GM10248 (cell line): ENCODE results near the gene ZCCHC14.

Experiments
- CTCF ChIA-PET: fragments of 300-600 bp; sonication (Branson Sonifier 250); formaldehyde crosslinking; extraction: SDS; loops from one replicate; lab custom pipeline; 2021; ENCODE audit warnings: antibody characterized with exemption; lab: Yijun Ruan, JAX
- POLR2A ChIA-PET: fragments of 350-650 bp; sonication (Branson Sonifier 250); formaldehyde crosslinking; extraction: SDS; loops from one replicate; lab custom pipeline; 2020; ENCODE audit warnings: antibody characterized with exemption; lab: Yijun Ruan, JAX
- DNase-seq: peaks from one replicate; pipeline ENCODE4 v3.0.0; 2012; ENCODE audit errors: extremely low spot score
- TF ChIP-seq, protein P1 (sequence below): IDR thresholded peaks from 2 replicates; pipeline ENCODE4 v1.5.1; 2012; ENCODE audit warnings: mild to moderate bottlenecking, low read depth; ENCODE audit errors: extremely low read depth, missing control alignments, control extremely low read depth

ZCCHC14 gene

DNA sequence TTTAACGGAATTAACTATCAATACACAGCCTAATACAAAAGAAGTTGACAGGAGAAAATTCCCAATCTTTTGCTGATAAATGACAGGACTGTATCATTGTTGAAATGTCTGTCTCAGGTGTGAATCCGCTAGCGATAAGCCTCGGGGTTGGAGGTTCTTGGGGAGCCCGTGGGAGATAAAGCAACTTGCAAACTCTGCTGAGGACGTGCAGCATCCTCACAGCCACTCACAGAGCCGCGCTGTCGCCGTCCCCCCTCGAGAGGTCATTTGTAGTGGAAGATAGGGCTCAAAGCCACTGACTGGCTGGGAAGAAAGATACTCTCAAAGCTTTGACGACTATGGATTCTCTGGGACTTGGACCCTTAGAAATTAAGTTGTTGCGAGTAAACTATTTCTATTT is 83.7 kb downstream of the ZCCHC14 start:
- CTCF ChIA-PET = interaction anchor here (1.2 kb wide), 1 partner anchor 15 kb away, joined by 4 read pairs; no protein-coding TSS in a partner anchor
- TF ChIP-seq, protein P1, sequence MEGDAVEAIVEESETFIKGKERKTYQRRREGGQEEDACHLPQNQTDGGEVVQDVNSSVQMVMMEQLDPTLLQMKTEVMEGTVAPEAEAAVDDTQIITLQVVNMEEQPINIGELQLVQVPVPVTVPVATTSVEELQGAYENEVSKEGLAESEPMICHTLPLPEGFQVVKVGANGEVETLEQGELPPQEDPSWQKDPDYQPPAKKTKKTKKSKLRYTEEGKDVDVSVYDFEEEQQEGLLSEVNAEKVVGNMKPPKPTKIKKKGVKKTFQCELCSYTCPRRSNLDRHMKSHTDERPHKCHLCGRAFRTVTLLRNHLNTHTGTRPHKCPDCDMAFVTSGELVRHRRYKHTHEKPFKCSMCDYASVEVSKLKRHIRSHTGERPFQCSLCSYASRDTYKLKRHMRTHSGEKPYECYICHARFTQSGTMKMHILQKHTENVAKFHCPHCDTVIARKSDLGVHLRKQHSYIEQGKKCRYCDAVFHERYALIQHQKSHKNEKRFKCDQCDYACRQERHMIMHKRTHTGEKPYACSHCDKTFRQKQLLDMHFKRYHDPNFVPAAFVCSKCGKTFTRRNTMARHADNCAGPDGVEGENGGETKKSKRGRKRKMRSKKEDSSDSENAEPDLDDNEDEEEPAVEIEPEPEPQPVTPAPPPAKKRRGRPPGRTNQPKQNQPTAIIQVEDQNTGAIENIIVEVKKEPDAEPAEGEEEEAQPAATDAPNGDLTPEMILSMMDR = no peak
- POLR2A ChIA-PET = no interaction called here
- no peak for DNase-seq

DNA sequence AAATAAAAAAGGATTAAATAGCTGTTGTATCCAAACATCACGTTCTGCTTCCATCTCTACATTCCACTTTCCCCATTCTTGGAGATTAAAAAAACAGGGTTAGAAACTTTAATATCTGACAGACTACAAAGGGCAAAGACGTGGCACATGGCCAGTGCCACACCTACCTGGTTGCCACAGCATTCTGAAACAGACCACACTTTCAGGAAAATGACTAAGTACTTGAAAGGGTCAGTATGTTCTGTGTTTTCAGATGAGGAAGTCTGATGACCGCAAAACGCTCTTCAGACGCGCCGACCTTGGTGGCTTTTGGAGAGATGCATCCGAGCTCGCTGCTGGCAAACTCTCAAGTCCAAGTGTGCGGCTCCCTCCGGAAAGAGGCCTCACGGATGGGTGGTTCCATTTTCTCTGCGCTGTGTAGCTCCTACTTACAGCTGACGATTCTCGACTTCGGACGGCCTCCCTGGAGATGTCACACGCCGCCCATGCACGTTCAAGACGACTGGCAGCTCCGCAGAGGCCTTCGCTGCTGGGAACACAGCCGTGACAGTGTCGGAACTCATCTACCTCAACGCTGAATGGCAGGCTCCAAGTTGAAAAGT is 85.2 kb downstream of the ZCCHC14 start:
- no peak for DNase-seq
- ChIA-PET CTCF (interaction anchor here (0.8 to 1.0 kb wide), 2 partner anchors 11 to 361 kb away, joined by 3 read pairs; no protein-coding TSS in a partner anchor), POLR2A (interaction anchor here (0.6 kb wide), 1 partner anchor 65 kb away, joined by 3 read pairs; no protein-coding TSS in a partner anchor)
- TF ChIP-seq, protein P1 = no peak

DNA sequence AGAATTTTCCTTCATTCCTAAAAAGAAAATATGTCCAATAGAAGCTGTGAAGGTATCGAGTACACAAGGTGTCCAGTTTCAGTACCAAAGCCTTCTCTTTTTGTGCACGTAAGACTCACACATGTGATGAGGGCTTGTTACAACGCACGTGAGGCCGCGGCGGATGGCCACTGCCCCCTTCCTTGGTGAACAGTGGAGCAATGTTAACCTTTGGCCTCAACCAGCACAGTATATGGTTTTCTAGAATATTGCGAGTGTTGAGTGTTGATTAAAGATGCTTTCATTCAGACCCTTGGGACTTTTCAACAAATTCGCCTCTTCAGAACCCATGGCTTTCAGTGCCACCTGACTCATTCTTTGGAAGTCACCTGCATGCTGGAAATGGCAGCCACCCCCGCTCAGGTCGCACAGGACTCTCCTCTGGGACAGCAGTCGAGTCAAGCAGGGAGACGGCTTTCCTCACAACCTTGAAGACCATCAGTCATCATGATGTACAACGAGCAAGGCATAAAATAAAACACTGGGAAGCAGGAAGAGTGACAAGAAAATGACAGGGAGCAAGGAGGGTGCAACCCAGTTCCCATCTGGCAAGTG is 86.2 kb downstream of the ZCCHC14 start:
- CTCF ChIA-PET = interaction anchor here (0.9 to 1.7 kb wide), 2 partner anchors 10 to 12 kb away, joined by 3 to 6 read pairs; no protein-coding TSS in a partner anchor
- POLR2A ChIA-PET = interaction anchor here (1.4 kb wide), 1 partner anchor 12 kb away, joined by 4 read pairs; no protein-coding TSS in a partner anchor
- DNase-seq = no peak
- TF ChIP-seq, protein P1 = no peak

DNA sequence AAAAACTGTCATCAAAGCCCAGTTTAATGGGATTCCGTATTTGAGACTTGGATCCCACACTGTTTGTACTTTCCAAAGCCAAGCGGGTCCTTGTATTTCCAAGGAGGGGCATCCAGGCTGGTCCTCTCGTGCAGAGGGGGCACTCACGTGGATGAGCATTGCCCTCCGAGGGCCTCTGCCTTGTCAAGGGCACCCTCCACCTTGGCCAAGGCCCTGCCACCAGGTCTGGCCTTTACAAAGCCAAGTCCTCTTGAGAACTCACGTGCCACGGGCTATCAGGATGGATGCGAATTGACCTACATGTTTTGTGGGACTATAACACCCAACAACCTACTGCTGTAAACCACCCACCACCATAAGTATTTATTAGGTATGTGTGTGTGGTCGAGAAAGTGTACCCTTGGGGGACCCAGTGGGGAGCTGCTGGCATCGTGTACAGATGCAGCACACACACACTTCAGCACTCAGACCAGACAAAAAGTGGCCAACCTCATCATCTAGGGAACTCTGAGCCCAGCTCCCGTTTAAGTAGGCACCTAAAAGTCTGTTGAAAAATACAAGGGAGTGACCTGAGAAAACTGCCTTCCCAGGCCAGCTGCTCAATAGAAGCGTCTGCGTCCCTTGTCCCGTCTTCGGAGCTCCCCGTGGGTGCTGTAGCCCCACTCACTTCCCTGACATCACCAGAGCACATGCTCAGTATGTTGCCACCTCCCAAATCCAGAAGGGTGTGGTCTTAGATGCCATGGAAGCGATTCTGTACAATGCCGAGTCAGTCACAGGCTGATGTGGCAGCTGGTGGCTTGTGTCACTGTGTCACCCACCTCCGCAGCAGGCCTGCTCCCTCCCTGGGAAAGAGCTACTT is 87.8 kb downstream of the ZCCHC14 start:
- no peak for DNase-seq
- POLR2A ChIA-PET = interaction anchor here (0.5 to 1.4 kb wide), 2 partner anchors 10 to 365 kb away, joined by 4 to 9 read pairs; no protein-coding TSS in a partner anchor
- TF ChIP-seq, protein P1 = no peak
- CTCF ChIA-PET = interaction anchor here (1.2 to 1.7 kb wide), 2 partner anchors 11 to 146 kb away, joined by 3 to 6 read pairs; no protein-coding TSS in a partner anchor

- no peak for DNase-seq
- CTCF ChIA-PET = interaction anchor here (1.0 to 3.1 kb wide), 9 partner anchors 9 to 241 kb away, joined by 3 to 19 read pairs (median 4); partner anchors contain the start of genes C16orf95 and FBXO31
- POLR2A ChIA-PET = interaction anchor here (0.9 to 2.3 kb wide), 3 partner anchors 10 to 15 kb away, joined by 3 to 20 read pairs (median 4); partner anchors contain the start of gene FBXO31
- TF ChIP-seq, protein P1 = no peak
Measured at GRCh38 chr16:87395181-87395842, 97.5 kb downstream of the ZCCHC14 start.
